NCI-H1048 (cell line): Measurements from ENCODE around the gene SPRY1.
A peak's percentile ranks its signal among the peaks of the same experiment; 100 is the strongest.

Source experiments
- DNase-seq: peaks from one replicate; lab custom pipeline; 2025; lab: John Stamatoyannopoulos, UW

The SPRY1 gene, protein sequence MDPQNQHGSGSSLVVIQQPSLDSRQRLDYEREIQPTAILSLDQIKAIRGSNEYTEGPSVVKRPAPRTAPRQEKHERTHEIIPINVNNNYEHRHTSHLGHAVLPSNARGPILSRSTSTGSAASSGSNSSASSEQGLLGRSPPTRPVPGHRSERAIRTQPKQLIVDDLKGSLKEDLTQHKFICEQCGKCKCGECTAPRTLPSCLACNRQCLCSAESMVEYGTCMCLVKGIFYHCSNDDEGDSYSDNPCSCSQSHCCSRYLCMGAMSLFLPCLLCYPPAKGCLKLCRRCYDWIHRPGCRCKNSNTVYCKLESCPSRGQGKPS

DNA sequence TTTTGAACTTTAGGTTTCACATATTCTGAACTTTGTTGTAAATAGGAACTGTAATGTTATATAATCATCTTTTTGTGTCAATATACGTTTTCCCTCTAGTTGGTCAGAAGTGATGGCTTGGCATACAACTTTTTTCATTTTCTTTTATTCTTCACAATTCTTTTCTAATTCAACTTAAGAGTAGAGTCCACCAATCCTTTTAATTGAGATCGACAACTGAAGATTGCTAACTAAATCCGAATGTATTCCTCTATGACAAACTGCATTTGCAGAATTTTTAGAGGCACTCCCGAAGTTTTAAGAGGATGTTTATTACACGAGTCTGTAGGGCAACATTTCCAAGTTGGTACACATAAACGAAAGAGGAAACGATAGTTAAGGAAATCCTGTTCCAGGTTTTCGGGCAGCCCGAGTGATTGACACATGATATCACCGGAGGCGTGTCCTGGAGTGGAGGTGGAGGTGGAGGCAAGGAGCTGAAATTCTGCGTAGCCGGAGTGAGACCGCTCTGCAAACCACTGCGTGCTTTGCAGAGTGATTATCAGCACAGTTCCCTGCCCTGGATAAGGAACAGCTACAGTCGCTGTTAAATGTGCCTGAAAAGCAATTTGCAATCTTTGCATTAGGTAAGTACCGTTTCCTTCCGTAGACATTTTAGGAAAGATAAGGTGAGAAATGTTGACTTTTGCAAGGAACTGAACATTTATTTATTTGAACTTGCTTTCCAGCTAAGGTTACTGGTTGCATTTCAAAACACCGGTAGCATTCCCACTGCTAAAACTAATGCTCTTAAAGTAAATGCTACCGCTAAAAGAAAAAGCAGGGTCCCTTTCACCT lies at the start of gene SPRY1:
Gene SPRY1, plus strand, starts transcription at position 489 of the 837 bp plus-strand sequence. CDS start 4,797 bp downstream, outside the sequence.
- peak; percentile 76 for DNase-seq

DNA sequence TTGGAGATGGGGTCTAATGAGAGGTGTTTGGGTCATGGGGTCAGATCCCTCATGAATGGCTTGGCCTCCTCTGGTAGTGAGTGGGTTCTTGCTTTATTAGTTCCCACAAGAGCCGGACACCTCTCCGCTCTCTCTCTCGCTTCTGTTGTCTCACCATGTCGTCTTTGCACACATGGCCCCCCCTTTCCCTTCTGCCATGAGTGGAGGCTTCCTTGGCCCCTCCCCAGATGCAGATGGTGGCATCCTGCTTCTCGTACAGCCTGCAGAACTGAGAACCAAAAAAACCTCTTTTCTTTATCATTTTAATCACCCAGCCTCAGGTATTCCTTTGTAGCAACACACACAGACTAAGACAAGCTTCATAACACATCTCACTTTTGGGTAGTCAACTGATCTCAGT lies 49.6 kb upstream of the SPRY1 start:
- DNase-seq = no peak

DNA sequence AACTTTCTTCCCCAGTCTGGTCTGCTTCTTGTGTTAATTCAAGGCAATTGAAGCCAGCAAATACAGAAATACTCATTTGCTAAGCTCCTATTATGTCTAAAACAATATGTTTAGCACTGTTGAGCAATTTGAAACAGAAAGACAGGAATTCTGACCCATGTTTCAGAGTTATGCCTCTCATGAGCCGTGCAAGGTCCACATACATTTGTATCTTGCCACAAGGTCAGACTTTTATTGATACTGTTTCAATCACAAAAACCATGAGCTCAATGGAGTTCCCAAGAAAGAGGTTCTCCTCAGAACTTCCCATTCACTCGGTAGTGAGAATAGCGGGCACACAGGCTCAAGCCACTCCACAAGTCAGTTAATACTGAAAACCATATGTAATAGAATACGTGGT lies 47.6 kb upstream of the SPRY1 start:
- DNase-seq = no peak

DNA sequence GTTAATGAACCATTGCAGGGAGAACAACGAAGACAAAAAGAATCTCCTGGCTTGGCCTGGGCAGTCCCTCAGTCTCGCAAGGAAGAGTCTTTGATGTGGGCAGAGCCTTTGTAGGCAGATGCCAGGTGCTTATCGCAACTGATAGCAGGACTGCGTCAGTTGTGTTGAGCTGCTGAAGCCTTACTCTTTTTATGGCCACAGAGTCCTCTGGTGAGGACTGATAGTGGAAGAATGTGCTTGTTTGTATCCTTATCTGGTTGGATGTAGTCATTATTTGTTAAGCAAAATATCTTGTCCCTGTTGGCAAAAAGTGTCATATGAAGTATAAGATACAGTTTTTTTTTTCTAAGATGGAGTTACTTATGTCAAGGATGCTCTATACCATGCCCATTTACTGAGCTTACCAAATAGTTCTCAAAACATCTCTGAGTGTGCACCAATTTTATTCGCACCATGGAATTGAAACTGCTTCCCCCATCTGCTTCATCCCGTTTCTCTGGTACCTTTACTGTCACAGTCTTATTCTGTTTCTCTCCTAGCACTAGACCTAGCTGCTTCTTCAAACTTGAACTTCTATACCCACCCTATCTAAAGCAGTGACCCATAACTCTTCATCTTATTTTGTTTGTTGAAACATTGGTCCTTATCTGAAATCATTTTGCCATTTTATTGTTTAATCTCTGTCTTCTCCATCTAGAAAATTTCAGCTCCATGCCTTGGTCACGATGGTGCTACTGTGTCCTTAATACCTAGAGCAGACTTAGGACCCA lies 47.0 kb upstream of the SPRY1 start:
- no peak for DNase-seq

DNA sequence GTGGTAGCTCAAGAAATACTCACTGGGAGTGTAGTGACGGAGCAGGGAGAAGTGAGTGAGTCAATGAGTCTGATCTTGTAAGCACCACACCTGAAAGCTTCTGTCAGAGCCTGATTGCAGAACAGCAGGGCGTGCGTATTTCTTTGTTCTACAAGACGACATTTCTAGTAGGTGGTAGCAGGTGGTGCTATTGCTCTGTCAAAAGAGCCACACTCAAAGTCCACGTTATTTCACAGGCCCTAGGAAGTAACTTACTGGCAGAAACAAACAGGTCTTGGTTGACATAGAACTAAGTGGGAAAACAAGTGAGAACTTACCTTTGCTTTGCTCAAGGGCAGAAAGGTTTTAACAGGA lies 46.4 kb upstream of the SPRY1 start:
- no peak for DNase-seq

DNA sequence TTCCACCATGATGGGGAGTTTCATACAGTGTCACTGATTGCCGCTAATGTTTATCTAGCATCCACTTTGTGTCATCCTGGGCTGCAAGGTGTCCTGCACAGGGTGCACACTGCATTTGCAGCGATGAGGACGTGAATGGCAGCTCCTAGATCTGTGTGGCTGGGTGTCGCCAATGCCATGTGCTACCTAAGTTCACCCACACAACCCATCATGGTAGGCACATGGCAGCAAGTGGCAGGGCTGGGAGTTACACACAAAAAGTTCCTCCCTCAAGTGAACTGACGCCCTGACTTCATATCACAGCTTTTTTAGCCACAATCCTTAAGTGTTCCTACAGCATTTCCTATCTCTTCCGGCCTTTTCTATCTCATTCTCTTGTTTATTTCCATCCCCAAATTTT lies 45.9 kb upstream of the SPRY1 start:
- no peak for DNase-seq

DNA sequence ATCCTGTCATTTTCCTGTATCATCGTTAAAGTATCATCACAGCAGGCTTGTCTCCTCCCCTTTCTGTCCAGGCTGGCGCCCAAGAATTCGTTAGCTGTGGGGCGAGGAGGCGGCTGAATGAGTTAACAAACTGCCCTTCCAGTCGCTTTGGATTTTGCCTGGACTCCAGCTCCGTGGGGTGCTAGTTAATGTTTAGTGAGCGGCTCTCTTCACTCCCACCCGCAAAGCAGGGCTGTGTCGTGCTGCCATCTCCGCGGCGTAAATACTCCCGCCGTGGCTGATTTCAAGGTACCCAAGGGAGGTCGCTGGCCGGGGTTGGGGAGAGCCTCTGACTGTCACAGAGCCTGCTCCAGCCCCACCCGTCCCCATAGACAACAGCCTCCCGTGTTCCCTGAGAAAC lies 44.9 kb upstream of the SPRY1 start:
- no peak for DNase-seq

DNA sequence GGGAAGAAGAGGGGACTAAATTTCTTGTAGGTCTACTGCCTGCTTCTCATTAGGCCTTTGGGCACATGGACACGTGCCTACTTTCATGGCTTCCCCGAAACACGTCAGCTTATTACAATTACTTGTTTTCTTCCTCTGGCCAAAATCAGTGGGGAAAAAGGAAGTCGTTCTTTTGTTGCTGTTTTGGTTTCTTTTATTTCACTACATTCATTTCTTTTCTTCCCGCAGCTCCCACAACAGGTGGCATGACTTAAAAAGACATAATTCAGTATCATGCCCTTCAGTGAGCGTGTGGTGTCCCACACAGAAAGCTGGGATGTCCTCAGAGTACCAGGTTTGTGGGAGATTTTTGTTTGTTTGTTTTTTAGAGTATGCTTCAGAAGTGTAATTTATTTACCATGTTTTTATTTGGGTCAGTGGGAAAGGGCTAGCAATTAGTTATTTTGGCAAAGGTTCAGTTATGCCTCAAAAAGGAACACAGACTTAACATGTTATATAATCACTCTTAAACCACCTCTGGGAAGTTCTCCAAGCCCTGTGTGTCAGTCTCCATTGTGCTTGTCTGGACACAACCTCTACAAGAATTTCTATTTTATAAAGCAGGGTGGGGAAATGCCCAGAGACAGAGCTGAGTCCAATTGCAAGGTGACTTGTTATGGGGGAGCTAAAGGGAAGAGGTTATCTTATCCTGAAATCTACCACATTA lies 44.2 kb upstream of the SPRY1 start:
- DNase-seq = no peak

DNA sequence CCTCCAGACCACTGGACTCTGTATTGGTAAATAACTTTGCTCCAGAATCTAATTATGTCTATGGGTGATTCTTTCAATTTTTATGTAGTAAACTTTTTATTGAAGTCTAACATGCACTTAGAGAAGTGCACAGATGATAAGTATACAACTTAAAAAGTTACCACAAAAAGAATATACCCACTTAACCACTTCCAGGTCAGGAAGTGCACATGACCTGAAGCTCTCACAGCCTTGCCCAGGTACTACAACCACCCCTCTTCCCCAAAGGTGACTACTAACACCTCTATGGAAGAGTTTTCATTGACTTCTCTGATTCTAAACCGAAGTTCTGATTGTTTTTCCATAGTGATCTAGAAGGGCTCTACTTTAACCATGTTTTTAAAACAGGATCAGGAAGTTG lies 43.6 kb upstream of the SPRY1 start:
- no peak for DNase-seq

DNA sequence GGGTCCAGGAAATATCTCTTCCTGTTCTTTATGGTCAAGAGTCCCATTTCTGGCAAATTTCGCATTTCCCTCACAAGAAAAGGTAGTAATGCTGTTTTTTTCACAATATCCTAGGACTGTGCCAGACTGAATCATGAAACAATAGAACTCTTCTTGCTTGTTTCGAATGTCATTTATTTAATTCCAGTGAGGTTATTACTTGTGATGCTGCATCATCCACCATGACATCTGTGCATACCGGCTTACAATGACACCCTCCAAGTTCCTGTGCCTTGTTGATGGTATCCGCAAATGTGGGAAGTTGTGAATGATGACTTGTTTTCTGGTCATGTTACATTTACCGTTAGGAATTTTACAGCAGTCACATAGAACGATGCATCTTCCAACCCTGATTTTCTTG lies 42.9 kb upstream of the SPRY1 start:
- DNase-seq = no peak

DNA sequence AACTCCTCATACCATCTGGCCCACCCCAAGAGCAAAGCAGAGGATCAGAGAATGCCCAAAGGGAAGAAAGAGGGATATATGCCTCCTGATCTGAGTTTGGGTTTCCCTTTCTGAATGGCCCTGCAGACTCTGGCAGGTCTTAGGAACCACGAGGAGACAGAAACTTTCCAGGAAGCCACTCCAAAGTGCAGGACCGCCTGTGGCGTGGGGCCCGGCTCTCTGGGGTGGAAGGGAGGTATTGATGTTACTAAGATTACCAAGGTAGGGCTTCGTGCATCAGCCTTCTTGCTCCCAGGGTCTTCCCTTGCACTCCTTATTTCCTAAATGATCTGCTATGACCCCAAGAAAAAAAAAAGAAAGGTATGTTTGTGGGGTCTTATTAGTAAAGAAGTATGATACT lies 41.9 kb upstream of the SPRY1 start:
- no peak for DNase-seq

DNA sequence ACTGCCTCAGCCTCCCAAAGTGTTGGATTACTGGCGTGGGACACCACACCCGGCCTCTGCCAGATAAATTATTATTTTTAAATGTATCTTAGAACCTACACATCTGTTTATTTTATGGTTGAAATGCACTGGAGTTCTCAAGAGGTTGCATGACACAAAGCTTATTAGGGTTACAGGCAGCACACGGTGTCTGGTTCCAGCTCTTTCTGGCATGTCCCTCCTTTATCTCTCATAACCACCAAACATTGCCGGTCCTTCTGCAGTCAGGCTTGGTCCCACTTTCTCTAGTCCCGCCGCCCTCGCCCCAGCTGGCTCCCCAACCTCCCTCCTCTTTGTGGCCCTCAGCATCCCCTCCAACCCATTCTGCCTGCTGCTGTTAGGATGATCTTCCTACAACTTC lies 39.7 kb upstream of the SPRY1 start:
- DNase-seq = no peak

DNA sequence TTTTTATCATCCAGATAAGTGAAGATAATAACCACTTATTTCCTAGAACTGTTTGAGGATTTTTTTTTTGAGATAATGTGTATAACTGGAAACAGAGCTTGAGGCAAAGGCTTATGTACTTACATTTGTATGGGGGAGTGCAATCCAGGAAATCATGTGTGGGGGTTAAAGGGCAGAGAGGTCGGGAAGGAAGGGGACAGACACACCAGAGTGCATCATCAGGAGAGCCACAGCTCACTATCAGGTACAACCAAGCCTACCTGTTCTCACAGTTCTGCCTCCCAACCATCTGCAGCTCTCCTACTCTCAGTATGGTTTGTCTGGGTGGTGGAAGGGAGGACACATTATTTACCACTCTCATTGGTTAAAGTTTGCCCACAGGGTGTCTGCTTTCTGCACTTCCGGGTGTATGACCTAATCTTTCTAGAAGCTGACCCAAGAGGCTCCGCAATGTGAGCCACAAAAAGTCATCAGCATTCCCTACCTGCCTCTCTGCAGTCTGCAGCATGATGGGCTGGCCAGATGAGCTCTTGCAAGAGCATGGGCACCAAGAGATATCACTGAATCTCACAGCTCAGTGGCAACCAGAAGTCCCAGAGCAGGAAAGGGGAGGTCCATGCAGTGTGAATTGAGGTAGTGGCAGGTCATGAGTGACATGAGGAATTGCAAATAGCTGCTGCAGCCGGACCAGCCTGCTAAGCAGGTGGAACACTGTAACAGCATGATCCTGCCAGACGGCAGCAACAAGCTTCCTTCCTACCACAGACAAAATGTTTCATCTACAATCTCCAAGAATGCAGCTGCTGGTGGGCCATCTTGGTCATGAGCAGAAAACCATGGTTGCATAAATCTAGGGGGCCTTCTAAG lies 36.9 kb upstream of the SPRY1 start:
- DNase-seq = no peak

DNA sequence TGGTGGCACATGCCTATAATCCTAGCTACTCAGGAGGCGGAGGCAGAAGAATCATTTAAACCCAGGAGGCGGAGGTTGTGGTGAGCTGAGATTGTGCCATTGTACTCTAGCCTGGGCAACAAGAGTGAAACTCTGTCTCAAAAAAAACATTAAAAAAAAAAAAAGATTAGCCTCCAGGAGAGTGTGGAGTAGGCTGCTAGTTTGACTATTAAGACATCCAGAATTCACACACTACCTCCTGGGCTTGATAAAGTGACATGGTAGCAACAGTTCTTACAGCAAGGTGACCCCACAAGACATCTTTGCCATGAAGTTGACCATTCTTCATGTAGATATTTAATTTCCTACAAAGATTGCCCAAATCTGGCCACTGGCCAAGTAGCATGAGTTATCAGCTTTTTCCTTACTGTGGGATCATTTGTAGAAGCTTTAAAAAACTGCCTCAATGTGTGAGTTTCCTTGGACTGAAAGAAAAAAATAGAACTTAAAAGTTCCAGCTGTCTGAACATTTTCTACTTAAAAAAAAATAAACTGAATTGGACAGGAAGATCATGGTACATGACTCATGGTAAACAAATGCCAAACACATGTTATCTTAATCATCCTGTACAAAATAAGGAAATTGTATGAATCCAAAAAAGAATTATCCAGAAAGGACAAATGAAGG lies 35.3 kb upstream of the SPRY1 start:
- no peak for DNase-seq

DNA sequence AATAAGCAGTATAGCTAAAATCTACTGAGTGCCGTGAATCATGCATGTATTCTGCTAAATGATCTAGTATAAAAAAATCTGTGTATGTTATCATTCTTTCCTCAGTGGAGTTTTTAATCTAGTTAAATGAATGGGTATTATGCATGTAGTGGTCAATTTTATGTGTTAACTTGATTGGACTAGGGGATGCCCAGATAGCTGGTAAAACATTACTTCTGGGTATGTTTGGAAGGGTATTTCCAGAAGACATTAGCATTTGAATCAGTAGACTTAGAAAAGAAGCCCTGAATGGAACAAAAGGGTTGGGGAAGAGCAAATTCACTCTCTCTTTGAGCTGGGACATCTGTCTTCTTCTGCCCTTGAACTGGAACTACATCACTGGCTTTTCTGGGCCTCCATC lies 34.5 kb upstream of the SPRY1 start:
- DNase-seq = no peak

DNA sequence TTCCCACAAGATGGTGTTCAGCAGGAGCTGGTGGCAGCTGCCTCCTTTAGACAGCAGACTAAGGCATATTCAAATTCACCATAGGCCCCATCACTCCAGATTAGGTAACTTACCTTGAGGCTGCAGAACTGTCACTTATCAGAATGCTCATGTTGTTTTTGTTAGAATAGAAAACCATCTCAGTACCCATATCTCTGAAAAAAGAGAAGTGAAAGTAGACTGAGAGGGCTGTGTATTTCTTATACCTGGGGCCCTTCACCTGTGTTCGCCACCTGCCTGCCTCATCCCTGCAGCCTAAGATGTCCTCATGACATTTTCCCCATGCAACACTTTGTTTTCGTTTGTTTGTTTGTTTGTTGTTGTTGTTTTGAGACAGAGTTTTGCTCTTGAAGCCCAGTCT lies 32.9 kb upstream of the SPRY1 start:
- DNase-seq = no peak

DNA sequence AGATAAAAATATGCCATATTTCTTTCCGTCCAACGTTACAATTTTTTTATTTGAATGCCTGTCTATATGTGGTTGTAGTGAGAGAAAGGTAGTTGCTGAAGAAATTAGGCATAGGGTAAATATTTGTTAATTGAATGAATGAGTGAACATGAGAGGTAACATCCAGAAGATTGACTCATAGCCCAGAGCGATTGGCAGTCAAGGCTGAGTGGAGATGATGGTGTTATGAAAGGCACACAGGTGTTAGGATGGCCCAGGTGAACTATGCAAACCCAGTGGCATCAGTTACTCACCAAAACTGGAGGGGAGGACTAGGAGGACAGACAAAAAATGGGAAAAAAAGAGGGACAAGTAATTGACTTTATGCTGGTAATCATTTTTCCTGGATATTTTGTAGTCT lies 31.7 kb upstream of the SPRY1 start:
- no peak for DNase-seq

DNA sequence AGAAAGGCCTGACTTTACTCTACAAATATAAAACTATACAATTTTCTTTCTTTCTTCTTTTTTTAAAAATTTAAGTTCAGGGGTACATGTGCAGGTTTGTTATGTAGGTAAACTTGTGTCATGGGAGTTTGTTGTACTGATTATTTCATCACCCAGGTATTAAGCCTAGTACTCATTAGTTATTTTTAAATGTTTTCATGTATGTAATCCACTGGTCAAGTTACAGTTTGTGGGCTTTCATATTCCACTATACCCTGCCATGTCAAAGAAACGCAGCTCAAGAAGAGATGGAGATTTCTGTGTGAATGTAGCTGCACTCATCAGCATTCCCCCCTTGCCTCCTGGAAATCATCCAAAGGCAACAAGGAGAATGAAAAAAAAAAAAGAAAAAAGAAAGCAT lies 31.2 kb upstream of the SPRY1 start:
- DNase-seq = no peak

DNA sequence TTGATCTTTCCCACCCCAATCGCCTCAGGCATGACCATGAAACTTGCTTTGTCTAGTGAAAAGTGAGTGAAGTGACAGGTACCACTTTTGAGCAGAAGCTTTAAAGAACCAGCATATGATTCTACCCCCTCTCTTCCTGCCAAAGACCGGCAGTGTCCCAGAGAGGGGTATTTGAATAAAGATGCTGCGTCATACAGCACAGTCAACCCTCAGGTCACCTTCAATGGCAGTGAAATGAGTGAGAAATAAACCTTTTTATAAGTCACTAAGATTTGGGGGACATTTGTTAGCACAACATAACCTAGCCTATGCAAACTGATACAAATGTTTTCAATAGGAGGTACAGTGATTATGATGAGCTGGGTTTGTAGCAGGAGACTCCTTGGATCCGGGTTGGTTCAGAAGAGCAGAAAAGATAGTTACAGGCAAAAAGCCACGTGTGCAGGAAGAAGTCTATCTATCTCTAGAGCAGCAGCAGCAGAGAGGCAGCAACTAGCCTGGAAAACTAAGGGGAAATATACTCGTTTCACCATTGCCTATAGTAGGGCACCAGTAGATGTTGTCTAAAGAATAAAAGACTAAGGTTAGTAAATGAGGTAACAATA lies 30.3 kb upstream of the SPRY1 start:
- no peak for DNase-seq

DNA sequence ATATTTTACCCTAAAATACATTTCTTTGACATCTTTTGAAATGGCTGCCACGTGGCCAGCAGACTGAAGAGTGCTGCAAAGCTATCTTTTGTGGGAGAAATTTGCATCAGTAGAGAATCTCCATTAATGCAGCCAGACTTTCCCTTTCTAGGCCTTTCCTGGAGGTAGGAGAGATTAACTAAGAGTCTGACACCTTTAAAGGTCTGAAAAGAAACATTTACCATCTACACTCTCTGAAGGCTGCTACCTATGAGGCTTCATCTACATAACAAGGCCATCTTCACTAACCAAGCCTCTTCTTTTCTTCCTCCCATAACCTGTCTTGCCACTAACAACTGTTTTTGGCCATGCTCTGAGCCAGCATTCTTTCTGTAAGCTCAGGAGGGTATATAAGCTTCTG lies 17.8 kb upstream of the SPRY1 start:
- no peak for DNase-seq
